ENCODE results near the gene SLC25A13. TPM values are rescaled to one million over a fixed set of nuclear protein-coding genes. Genes with fewer than 3 reads are reported as not detected.

SLC25A13 gene
- total RNA-seq, 4 donors from 2014 or later, result 9.2 to 30.8 (median 13.6) TPM

DNA sequence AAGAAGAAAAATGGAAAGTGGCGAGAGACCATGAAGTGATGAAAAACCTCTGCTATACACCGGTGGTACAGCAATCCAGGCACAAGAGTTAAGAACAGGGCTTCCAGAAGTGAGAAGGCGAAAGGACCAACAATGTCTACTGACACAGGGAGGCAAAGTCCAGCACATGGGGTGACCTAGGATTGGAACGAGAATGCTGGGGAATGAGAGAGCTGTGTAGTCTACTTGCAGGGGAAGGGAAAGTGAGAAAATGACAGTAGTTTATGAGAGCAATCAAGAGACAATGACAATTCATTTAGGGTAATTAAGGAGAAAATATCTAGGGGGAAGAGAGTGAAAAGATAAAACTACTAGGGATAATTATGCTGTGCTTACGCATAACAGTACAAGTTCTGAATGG, 169.2 kb downstream of the SLC25A13 start:
- Histone ChIP-seq H3K27me3 (no peaks in the 10 kb centered on the region), H3K4me3 (no peak overlapping the region), H3K9me3 (no peaks in the 10 kb centered on the region), H3K4me1 (no peaks in the 10 kb centered on the region), H3K36me3 (peaks cover 0 to 8% of the 10 kb centered on the region in 2 donors), H3K27ac (no peak overlapping the region)
- in situ Hi-C loops (cut with MboI; ENCODE audit: low sequenced_read_pairs in 4 of 4) (no loop called here), intact Hi-C loops (cut with DNase I; ENCODE audit: low total_unique reads) (no loop called here)
- ATAC-seq (no peak), DNase-seq (no peak)
- TF ChIP-seq POLR2A (IDR thresholded peaks at IDR 0.05), result no peak
- TF ChIP-seq, protein P1, sequence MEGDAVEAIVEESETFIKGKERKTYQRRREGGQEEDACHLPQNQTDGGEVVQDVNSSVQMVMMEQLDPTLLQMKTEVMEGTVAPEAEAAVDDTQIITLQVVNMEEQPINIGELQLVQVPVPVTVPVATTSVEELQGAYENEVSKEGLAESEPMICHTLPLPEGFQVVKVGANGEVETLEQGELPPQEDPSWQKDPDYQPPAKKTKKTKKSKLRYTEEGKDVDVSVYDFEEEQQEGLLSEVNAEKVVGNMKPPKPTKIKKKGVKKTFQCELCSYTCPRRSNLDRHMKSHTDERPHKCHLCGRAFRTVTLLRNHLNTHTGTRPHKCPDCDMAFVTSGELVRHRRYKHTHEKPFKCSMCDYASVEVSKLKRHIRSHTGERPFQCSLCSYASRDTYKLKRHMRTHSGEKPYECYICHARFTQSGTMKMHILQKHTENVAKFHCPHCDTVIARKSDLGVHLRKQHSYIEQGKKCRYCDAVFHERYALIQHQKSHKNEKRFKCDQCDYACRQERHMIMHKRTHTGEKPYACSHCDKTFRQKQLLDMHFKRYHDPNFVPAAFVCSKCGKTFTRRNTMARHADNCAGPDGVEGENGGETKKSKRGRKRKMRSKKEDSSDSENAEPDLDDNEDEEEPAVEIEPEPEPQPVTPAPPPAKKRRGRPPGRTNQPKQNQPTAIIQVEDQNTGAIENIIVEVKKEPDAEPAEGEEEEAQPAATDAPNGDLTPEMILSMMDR (IDR thresholded peaks at IDR 0.05 in 4 of 5, conservative IDR thresholded peaks at IDR 0.05 in 1 of 5), result no peak

DNA sequence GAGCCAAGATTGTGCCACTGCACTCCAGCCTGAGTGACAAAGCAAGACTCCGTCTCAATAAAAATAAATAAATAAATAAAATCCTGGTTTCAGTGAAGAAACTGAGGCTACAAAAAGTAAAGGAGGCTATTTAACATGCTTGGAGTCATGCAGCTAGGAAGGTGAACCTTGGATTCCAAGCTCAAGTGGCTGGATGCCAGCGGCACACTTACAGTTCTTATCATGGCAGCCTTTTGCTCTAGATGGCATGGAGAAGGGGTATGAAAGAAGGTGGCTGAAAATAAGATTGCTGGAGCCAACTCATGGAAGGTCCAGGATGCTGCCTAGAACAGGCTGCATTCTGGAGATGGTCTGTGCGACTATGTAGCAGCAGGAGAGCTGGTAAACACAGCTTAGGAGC, 170.0 kb downstream of the SLC25A13 start:
- H3K4me1 ChIP-seq, result no peaks in the 10 kb centered on the region
- ATAC-seq, result no peak
- in situ Hi-C loops (cut with MboI; ENCODE audit: low sequenced_read_pairs in 4 of 4) (no loop called here), intact Hi-C loops (cut with DNase I; ENCODE audit: low total_unique reads) (no loop called here)
- no peak overlapping the region for H3K27ac ChIP-seq
- no peak for TF ChIP-seq POLR2A (IDR thresholded peaks at IDR 0.05)
- TF ChIP-seq, protein P1 (IDR thresholded peaks at IDR 0.05 in 4 of 5, conservative IDR thresholded peaks at IDR 0.05 in 1 of 5), result no peak
- H3K9me3 ChIP-seq, result no peaks in the 10 kb centered on the region
- H3K36me3 ChIP-seq, result peaks cover 0 to 8% of the 10 kb centered on the region in 2 donors
- H3K4me3 ChIP-seq, result no peak overlapping the region
- DNase-seq, result no peak
- no peaks in the 10 kb centered on the region for H3K27me3 ChIP-seq

DNA sequence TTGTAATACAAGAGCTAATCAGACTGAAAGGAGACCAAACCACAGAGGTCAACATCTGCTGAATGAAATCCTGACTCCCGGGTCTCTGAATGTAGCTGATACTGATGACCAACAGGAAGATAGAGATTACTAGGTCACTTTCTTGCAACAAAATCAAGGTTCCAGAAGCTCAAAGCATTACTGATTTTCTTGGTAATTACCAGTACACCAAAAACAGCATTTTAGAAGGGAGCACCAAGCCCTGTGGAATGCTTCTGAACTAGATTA, 177.7 kb downstream of the SLC25A13 start:
- TF ChIP-seq, protein P1 (IDR thresholded peaks at IDR 0.05 in 4 of 5, conservative IDR thresholded peaks at IDR 0.05 in 1 of 5), result no peak
- TF ChIP-seq POLR2A (IDR thresholded peaks at IDR 0.05), result no peak
- Histone ChIP-seq H3K4me1 (no peaks in the 10 kb centered on the region), H3K27me3 (no peaks in the 10 kb centered on the region), H3K9me3 (no peaks in the 10 kb centered on the region), H3K36me3 (peaks cover 0 to 24% of the 10 kb centered on the region in 2 donors), H3K4me3 (no peak overlapping the region), H3K27ac (no peak overlapping the region)
- no peak for ATAC-seq
- intact Hi-C loops (cut with DNase I; ENCODE audit: low total_unique reads) (no loop called here), in situ Hi-C loops (cut with MboI; ENCODE audit: low sequenced_read_pairs in 4 of 4) (no loop called here)
- no peak for DNase-seq

DNA sequence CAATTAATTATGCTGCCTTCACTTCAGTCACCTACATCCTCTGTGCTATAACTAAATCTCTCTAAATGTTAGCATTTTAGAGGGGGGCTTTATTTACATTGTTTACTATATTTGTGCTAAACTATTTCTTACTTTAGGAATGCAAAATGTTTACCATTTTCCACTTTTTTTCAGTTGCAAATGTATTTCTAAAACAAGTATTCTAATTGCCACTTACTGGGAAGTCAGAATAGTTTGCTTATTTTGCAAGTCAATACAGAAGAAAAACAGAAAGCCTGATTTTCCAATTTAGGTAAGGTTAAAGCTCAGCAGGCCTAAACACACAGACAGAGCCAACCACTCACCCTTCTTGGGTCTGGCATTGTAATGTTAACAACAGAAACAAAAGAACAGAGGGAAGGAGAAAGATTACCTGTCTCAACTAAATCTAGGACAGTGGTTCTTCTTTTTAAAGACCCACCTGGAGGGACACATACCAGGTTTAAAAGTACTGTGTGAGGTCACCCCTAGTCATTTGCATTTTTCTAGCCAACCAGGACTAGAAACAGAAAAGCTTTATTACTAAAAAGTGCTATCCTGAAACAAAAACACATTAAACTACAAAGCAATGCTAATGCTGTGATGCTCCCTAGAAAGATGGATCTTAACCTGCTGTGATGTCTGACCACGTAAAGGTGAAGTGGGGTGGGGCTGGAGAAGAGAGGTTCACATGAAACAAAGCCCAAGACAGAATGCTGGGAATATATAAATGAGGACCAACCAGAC, 178.2 kb downstream of the SLC25A13 start:
- peaks cover 0 to 22% of the 10 kb centered on the region in 2 donors for H3K36me3 ChIP-seq
- no peak overlapping the region for H3K27ac ChIP-seq
- no peaks in the 10 kb centered on the region for H3K27me3 ChIP-seq
- DNase-seq, result no peak
- no peaks in the 10 kb centered on the region for H3K9me3 ChIP-seq
- H3K4me1 ChIP-seq, result no peaks in the 10 kb centered on the region
- ATAC-seq, result no peak
- no peak overlapping the region for H3K4me3 ChIP-seq
- TF ChIP-seq, protein P1 (IDR thresholded peaks at IDR 0.05 in 4 of 5, conservative IDR thresholded peaks at IDR 0.05 in 1 of 5), result no peak
- no peak for TF ChIP-seq POLR2A (IDR thresholded peaks at IDR 0.05)
- intact Hi-C loops (cut with DNase I; ENCODE audit: low total_unique reads), result no loop called here
- in situ Hi-C loops (cut with MboI; ENCODE audit: low sequenced_read_pairs in 4 of 4), result no loop called here
